ENCODE measurements around the gene SLC16A8.

Gene SLC16A8

DNA sequence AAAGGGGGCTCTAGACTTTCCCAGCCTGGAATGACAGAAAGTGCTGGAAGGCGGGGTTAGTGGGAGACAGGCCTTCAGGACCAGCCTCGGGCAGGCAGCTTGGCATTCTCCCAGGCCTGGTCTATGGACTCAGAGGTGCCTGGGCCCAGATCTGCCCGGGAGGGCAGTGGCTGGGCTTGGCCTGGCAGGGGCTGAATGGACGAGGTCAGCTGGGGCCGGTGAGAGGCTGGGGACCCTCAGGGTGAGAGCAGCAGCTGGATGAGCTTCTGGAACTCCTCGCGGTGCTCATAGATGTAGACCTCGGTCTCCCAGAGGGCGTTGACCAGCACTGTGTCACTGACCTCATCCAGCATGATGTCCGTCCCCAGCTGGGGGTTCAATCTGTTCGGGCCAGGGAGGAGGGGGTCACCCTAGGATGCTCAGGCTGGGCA lies 28.0 kb upstream of the SLC16A8 start:
- no peak for DNase-seq (ENCODE audit: low read depth)

DNA sequence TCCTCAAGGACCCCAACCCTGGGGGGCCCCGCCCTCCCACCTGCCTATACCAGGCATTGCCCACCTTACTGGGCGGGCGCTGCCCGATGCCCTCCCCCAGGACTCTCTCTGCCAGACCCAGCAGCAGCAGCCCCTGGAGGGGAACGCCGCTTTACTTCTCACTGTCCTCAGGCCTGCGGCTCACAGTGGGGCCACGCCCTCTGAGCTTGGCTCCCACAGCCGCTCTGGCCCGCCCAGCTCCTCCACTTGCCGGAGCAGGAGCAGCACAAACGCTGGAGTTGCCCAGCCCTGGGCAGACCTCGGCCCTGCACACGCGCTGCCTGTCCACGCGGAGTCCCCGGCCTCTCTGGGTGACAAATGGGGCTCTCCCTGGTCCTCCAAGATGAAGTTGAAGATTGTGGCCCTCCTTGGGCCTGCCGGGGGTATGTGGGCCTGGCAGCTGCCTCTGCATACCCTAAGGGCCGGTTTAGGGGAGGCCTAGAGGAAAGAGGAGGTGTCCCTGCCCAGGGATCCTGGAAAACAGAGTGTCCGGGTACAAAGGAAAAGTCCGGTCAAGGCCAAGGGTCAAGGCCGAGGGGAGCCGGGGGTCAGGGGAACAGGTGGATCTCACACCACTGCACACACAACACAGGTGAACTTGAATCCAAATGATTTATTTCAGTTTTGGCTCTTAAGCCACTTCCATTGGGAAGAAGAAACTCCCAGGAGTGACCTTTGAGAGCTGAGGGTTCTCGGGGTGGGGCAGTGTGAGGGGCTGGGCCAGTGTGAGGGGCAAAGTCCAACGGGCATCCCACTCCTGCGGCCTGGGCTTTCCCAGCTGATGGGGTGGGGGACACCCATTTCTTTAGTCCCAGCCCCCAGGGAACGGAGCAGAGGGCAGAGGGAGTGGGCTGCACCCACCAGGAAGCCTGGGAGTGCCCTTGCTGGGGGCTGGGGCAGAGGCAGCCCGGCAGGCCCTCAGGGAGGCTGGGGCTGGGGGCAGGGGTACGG lies 27.2 kb upstream of the SLC16A8 start:
- DNase-seq (ENCODE audit: low read depth), result no peak

DNA sequence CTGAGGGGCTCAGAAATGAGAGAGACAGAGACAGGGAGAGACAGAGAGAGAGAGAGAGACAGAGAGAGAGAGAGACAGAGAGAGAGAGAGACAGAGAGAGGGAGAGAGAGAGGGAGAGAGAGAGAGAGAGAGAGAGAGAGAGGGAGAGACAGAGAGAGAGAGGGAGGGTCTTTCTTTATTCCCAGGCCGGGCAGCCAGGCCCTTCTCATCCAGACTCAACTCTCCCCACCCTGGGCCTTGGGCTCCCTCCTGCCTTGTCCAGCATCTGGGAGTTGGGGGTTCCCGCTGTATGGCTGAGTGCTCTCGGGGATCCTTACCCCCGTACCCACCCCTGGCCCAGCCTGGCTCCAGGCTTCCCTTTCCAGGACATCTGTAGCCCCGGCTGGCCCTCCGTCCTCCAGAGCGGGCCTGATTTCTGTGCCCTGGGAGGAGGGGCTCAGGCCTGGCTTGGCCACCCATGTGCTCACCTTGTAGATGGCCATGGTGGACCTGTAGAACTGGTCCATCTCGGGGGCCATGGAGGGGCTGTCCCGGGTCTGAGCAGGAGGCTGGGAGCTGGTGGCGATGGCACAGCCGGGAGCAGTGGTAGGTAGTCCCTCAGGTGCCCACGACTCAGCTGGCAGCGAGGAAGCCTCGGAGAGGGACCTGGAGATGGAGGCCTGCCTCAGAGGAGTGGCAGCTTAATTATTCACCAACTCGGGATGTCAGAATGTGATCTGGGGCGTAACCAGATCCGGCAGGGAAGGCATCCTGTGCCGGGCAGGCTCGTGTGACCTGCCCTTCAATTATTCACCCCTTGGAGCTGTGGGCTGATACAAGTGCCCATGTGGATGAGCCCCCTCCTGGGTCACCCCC lies 26.3 kb upstream of the SLC16A8 start, which contains the start of gene BAIAP2L2:
BAIAP2L2 (minus strand) TSS at position 677 of the 855 bp plus-strand sequence; CDS start at position 518, 159 bp downstream.
- DNase-seq (ENCODE audit: low read depth), result no peak

DNA sequence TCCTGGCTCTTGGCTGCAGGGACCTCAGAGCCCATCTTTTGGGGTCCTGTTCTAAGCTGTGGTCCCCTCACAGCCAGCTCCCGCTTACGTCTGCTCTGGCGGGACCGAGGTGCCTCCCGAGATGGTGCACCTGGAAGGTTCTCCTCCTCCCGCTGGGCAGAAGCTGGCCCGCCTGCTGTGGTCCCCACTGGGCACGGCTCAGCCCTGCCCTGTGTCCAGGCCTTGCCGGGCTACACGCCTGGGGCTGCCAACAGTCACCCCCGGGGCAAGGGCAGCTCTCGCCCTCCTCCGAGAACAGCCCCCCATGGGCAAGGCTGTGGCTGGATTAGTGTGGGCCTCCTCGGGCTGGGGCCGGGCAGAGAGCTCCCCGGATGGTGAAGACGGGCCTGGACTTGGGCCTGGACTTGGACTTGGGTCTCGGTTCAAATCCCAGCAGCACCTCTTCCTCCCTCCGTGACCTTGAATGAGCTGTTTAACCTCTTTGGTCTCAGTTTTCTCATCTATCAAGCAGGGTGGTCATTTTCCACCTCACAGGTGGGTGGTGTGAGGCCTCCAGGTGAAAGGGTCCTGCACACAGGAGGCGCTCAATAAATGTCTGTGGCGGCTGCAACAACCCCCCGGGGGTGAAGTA lies 25.5 kb upstream of the SLC16A8 start:
- no peak for DNase-seq (ENCODE audit: low read depth)

DNA sequence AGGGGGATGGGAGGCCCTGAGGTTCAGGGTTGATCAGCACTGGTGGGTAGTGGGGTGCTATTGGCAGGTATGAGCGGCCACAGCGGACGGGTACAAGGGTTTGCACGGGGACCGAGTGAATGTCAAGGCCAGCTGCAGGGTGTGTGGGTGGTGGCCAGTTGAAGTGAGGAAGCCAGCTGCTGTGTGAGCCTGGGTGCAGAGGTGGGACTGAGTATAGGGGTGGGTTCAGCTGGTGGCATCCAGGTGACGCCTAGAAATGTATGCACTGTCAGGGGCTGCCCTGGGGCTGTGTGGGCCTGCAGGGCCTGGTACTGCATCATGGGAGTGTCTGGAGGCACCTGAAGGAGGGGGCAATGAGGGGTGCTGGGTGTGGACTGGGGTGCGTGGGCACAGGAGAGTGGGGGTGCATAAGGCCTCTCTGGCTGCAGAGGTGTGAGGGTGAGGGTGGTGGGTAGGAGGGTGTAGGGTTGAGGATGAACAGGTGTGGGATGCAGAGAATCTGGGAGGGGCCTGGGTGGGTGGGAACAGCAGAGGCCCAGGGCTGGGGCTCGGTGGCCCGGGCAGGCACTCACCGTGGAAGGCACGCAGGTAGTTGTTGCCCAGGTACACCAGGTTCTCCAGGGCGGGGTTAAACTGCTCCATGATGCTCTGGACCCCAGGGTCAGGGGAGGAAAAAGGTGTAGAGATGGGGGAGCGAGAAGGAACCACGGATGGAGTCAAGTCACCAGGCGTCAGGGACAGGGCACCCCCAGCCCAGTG lies 24.8 kb upstream of the SLC16A8 start:
- DNase-seq (ENCODE audit: low read depth), result no peak

DNA sequence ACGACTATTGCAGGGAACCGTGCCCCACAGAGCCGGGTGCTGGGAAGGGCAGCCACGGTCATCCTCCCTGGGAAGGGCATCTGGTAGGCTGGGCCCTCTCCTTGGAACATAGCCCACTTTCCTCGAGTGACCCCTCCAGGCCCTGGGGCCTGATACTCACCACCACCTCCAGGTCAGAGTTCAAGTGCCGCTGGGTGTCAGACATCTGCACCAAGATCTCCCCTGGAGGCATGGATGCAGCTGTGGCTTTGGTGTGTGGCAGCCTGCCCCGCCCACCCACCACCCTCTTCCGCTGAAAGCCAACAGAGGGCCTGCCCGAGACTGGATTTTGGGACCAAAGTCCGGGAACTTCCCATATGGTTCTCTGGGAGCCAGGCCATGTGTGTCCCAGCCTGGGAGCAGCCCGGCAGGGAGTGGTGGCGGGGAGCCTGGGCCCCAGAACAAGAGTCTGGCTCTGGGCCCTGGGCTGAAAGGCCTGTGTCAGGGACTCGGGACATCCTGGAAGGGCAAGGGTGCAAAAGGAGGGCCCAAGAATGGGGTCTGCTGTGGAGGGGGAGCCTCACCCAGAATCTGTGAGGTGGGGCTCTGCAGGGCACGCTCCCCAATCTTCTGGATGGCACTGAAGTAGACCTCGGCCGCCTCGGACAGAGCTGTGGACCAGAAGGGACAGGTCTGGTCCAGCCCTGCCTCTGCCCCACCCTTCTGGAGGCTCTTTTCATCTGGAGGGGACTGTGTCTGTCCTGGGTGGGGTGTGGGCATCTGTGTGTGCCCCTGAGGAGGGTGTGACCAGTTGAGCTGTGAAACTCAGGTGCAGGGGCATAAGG lies 23.9 kb upstream of the SLC16A8 start:
- peak; percentile 39 for DNase-seq (ENCODE audit: low read depth)

DNA sequence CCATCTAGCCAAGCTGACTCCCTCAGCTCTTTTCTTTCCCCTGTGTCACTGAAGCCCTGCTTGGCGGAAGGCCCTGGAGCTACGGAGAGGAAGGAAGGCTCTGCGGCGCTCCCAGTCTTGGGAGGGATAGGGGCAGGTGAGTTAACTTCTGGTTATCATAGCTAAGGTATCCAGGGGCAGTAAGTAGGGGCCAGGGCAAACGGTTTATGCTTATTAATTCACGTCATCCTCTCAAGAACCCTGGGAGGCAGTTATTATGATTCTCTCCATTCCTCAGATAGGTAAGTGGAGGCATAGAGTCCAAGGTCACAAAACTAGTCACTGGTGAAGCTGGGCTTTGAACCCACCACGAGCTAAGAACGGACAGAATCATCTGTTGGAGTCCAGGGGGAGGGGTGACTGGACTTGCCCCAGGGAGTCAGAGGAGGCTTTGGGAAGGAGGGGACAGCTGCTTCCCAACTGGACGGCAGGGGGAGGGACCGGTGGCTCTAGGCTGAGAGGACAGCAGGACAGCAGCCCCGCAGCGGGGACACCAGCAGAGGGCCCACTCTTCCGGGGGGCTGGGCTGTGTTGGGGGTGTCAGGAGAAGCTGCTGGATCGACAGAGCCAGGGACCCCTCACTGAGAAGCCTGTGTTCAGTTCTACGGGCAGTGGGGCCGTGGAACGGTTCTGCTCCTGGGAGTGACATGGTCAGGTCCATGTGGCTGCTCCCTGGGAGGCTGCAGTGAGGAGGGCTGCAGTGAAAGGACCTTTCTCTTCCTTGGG lies 23.0 kb upstream of the SLC16A8 start:
- DNase-seq (ENCODE audit: low read depth), result no peak

DNA sequence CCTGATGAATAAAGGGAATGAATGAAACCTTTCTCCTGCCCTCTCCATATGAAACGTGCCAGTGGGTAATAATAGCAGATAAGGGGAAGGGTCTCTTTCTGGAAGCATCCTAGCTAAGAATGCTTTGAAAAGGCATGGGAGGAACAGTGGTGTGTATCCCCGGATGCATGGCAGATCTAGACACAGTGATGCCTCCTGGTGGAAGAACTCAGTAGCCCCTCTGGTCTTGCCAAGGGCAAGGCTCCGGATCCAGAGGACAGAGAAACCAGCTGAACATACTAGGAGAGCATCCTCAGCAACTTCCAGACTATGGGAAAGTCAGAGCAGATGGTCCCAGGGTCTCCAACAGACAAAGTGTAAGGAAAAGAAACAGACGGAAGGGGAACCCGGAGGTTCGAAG lies 20.1 kb upstream of the SLC16A8 start:
- DNase-seq (ENCODE audit: low read depth), result no peak

DNA sequence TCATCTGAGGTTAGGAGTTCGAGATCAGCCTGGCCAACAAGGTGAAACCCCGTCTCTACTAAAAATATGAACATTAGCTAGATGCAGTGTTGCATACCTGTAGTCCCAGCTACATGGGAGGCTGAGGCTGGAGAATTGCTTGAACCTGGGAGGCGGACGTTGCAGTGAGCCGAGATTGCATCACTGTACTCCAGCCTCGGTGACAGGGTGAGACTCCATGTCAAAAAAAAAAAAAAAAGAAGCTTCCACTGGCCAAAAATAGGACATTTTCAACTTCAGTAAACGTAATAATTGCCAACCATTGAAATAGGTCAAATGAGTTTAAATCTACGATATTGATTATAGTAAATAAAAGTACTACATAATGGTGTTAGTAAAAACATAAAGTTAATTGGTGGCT lies 19.7 kb upstream of the SLC16A8 start:
- no peak for DNase-seq (ENCODE audit: low read depth)

DNA sequence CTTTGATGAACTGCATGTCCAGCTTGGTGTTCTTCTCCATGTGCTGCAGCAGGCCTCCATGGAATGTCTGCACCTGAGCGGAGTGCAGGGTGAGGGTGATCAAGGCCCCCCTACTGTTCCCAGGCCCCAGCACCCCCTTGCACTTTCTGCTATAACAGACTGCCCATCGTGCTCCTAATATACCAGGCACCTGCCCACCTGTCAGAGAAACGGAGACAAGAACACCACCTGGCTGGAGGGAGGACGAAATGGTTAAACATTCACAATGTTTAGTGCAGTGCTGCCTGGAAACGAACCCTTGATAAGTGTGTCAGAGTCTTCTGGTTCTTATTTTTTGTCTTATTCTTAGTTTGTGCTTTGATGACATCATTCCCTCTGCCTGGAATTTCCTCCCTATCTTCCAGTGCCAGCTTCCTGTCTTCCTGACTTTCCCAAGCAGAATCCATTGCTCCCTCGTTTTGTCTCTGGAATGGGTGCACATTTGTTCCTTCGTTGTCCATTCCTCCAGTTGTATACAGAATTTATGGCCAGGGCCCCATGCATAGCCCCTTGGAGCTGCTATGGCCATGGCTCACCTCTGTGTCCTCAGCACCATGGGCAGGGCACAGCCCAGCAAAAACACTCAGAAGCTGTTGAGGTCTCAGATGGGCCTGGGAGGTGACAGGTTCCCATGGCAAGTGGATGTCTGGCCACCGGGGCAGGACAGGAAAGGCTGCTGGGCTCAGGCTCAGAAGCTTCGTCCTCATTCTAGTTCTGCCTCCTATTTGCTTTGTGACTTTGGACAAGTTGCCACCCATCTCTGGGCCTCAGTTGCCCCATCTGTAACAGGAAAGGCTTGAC lies 14.6 kb upstream of the SLC16A8 start:
- DNase-seq (ENCODE audit: low read depth), result peak; percentile 16

DNA sequence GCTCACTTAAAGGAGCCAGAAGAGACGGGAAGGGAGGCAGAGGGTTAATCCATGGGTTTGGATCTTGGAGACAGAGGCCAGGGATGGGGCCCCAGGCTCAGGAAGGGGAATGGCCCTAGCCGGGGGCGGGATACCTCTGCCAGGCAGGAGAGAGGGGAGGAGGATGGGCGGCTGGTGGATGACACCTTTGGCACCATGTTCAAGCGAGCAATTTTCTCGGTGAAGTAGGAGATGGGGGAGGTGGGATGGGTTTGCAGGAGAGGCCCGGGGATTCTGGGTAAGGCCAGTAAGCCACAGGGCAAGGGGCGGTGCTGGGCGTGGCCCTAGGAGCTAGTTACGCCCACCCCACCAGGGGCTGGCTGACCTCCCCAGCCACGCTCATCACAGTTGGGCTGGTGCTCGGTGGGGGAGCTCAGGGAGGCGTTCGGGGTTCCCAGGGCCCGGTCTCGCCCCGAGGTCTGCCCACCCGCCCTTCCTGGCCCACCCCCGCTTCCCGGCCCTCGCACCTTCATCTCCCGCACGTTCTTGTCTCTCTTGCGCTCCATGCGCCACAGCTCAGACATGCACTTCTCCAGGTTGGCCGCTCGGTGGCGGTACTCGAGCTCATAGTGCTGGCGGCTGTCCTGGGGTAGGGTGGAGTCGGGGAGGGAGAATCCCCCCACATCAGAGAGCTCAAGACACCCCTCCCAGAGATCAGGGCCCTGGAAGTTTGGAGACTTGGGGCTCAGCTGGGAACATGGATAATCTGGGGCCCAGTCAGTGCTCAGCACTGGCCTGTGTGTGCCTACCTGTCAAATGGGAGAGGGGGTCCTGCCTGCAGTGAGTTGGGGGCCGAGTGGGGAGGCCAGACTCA lies 13.8 kb upstream of the SLC16A8 start:
- DNase-seq (ENCODE audit: low read depth), result no peak

DNA sequence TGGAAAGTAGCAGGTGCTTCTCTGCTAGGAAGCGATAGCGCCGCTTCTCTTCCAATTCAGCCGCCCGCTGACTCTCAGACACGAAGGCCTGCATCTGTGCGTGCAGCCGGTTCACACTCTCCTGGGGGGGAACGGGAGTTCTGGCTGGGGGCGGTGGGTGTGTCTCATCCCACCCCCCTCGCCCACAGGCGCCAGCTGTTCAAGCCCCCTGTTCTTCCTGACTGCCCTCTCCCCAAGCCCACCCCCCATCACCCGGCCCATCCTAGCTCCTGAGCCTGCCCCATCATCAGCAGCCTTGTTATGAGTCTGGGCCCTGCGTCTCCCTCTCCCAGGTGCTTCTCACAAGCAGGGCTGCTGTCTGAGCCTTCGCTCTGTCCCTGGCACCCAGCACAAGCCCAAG lies 13.1 kb upstream of the SLC16A8 start:
- no peak for DNase-seq (ENCODE audit: low read depth)

DNA sequence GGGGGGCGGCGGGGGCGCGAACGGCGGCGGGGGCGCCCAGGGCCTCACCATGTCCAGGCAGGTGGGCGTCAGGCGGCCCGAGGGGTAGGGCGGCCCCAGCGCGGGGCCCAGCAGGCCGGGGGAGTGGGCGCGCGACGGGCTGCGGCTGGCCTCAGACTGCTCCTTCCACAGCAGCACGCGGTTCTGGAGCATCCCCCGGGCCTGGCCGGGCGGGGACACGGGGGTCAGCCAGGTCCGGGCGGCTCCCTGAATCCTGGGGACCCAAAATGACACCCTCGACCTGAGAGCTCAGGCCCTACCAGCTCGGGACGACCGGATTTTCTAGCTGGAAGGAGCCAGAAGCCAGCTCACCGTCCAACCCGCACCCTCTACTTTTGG lies 5.5 kb upstream of the SLC16A8 start:
- DNase-seq (ENCODE audit: low read depth), result no peak

DNA sequence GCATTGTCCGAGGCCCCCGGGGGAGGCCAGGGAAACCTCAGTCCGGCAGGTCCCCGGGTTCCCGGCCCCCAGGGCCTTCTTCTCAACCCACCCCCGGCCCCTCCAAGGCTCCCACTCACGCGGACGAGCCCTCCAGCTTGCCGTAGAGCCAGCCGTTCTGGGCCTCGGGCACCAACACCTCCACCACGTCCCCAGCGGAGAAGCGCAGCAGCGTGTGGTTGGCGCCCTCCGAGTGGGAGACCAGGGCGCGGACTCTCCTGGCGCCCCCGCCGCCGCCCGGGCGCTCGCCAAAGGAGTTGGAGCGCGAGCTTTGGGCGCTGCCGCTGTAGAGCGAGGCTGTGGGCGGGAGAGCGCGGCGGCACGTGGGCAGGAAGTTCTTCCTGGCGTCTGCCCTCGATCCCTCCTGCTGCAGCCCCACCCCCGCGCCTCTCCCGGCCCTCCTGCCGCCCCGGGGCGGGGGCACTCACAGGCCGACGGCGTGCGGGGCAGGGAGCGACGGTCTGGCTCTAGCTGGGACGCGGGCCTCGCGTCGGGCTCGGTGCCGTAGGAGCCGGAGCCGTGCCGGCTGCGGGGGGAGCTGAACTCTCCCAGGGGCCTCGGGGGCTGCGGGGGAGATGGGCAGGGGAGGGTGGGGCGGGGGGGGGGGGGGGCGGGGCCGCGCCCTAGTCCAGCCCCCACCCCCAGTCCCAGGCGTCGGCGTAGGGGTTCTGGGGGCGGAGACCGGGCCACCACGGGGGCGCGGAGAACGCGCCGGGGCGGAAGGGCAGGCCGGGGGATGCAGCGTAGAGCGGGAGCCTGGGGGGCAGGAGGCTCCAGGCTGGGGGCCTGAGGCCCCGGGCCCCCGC lies 4.9 kb upstream of the SLC16A8 start:
- no peak for DNase-seq (ENCODE audit: low read depth)

DNA sequence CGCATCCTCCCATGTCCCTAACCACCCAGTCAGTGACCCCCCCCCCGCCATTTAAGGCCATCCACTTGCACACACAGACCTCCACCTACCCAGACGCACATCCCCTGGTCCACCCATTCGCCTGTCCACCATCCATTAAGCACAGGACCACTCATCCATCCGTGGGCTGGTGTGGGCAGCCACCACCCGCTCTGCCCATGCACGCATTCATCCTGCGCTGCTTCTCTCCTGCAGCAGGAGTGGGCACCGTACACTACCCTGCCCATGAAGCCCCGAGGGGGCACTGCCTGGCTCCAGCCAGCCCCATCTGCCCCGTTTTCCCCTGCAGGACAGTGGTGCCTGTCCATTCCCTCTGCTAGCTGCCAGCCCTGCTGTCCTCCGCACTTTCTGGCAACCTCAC lies 3.9 kb upstream of the SLC16A8 start:
- no peak for DNase-seq (ENCODE audit: low read depth)

DNA sequence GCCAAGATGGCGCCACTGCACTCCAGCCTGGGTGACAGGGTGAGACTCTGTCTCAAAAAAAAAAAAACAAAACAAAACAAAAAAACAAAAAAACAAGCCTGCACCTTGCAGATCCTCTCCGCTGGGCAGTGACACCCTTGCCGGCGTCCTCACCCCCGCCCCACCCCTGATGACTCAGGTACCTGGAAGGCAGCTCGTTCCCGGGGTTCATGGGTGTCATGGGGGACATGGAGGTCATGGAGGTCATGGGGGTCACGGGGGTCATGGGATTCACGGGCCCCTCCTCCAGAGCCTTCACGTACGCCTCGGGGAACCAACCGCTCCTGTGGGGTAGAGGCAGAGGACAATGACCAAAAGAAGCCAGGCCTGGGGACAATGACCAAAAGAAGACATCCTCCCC lies 3.0 kb upstream of the SLC16A8 start:
- DNase-seq (ENCODE audit: low read depth), result no peak
